Endothelial cell of umbilical vein (primary cell): Measurements from ENCODE around the gene JARID2.

ENCODE experiments used
- EZH2 ChIP-seq: IDR thresholded peaks from 2 replicates; pipeline ENCODE4 v1.6.1; 2012; ENCODE audit warnings: borderline replicate concordance, low read depth, mild to moderate bottlenecking, moderate library complexity, low read length, inconsistent platforms; ENCODE audit not compliant: severe bottlenecking
- MYC ChIP-seq: IDR thresholded peaks from one replicate; pipeline ENCODE4 v1.6.1; 2011; ENCODE audit warnings: mild to moderate bottlenecking, low read depth, low read length
- POLR2A ChIP-seq: IDR thresholded peaks from 2 replicates; pipeline ENCODE4 v1.6.1; 2012; ENCODE audit warnings: low read depth, mild to moderate bottlenecking, control low read depth, low read length
- POLR2AphosphoS5 ChIP-seq: IDR thresholded peaks from 2 replicates; pipeline ENCODE4 v1.6.1; 2012; ENCODE audit warnings: low read depth, mild to moderate bottlenecking, control low read depth, low read length, moderate library complexity; ENCODE audit not compliant: insufficient read depth
- TF ChIP-seq, protein P1 (sequence below), 2 donors: IDR thresholded peaks; 1 replicate in 1 of 2; 2 replicates in 1 of 2; pipeline ENCODE4 v1.5.1; 2011; ENCODE audit warnings: low read length in 2 of 2, mild to moderate bottlenecking in 2 of 2, moderate library complexity in 2 of 2, control low read depth in 1 of 2, inconsistent platforms in 1 of 2, low read depth in 1 of 2; ENCODE audit not compliant: insufficient read depth in 1 of 2; ENCODE audit errors: extremely low read depth in 1 of 2

DNA sequence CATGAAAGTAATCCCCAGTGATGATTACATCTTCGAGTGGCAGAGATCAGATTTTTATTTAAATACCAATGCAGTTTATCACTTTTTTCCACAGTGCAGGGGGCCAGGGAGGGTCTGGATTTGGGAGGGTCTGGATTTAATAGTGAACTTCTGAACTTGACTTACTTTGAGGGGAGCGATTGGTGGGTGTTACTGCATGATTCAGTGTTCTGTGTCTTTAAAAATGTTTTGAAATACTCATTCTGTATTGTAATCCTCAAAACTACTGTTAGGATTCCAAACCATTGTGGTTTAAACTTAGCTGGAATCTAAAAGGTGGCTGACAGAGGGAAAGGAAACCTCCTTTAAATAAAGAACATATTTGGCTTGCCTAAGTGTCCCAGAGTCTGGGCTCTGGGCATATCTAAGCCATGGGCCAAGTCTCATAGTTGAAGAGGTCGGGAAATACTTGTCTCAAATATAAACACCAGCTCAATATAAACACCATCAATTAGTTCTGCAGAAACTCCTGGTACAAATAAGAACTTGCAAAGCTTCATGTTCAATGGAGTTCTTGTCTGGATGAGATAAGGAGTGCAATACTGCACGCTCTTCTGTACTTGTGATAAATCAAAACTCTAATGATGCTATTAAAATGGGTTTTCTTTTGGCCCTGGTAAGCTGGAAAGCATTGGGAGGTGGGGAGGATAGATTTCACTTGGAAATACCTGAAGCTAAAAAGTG lies 14.4 kb downstream of the JARID2 start:
- TF ChIP-seq, protein P1, sequence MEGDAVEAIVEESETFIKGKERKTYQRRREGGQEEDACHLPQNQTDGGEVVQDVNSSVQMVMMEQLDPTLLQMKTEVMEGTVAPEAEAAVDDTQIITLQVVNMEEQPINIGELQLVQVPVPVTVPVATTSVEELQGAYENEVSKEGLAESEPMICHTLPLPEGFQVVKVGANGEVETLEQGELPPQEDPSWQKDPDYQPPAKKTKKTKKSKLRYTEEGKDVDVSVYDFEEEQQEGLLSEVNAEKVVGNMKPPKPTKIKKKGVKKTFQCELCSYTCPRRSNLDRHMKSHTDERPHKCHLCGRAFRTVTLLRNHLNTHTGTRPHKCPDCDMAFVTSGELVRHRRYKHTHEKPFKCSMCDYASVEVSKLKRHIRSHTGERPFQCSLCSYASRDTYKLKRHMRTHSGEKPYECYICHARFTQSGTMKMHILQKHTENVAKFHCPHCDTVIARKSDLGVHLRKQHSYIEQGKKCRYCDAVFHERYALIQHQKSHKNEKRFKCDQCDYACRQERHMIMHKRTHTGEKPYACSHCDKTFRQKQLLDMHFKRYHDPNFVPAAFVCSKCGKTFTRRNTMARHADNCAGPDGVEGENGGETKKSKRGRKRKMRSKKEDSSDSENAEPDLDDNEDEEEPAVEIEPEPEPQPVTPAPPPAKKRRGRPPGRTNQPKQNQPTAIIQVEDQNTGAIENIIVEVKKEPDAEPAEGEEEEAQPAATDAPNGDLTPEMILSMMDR (IDR thresholded peaks at IDR 0.05; ENCODE audit: extremely low read depth in 1 of 2, insufficient read depth in 1 of 2, low read depth in 1 of 2, low read length in 2 of 2): no peak
- TF ChIP-seq MYC (no peak), POLR2AphosphoS5 (no peak), EZH2 (no peak), POLR2A (no peak)
